ENCODE data around the gene NLGN1. TPM values are rescaled to one million over a fixed set of nuclear protein-coding genes. Genes with fewer than 3 reads are reported as not detected.

Gene NLGN1
- total and polyA plus RNA-seq, 9 of the 15 experiments (the other 6 are each of a cell fraction or from before 2014, with no cell fraction given), result under 0.01 to 0.01 TPM; not detected in 7

GRCh38 chr3:174278094-174278493 lies 880.5 kb downstream of the NLGN1 start:
- no TSS peak for BruUV-seq (replicated peaks)
- POLR2A ChIA-PET, result no interaction called here
- H3K4me3 ChIP-seq, result no peak overlapping the region
- no peak overlapping the region for H3K4me2 ChIP-seq (ENCODE audit: insufficient read depth, low read length)
- no peak overlapping the region for H2AFZ ChIP-seq (ENCODE audit: low read depth, low read length)
- in situ Hi-C loops (cut with MboI), result no loop called here
- no peaks in the 10 kb centered on the region for H3K27me3 ChIP-seq (ENCODE audit: control insufficient read depth in 2 of 2, insufficient read depth in 2 of 2, low read length in 2 of 2)
- no peak for FAIRE-seq
- no peak overlapping the region for H3K27ac ChIP-seq (ENCODE audit: extremely low read depth, low read depth, low read length)
- CTCF ChIA-PET (ENCODE audit: low intra/inter-chr PET ratio), result no interaction called here
- no peaks in the 10 kb centered on the region for H3K4me1 ChIP-seq (replicated peaks in 1 of 2; ENCODE audit: control insufficient read depth in 2 of 2, insufficient read depth in 2 of 2, low read length in 2 of 2)
- no peaks in the 10 kb centered on the region for H3K79me2 ChIP-seq (ENCODE audit: control insufficient read depth, insufficient read depth, low read length)
- H3K9ac ChIP-seq (ENCODE audit: insufficient read depth in 1 of 2, low read depth in 2 of 2, low read length in 2 of 2), result no peak overlapping the region
- no peaks in the 10 kb centered on the region for H3K9me1 ChIP-seq (ENCODE audit: control insufficient read depth, insufficient read depth, low read length)
- no peaks in the 10 kb centered on the region for H4K20me1 ChIP-seq (replicated peaks; ENCODE audit: control insufficient read depth, insufficient read depth, low read length)
- no peaks in the 10 kb centered on the region for H3K9me3 ChIP-seq (replicated peaks; ENCODE audit: control insufficient read depth, insufficient read depth, low read depth, low read length)
- intact Hi-C loops (cut with micrococcal nuclease), result no loop called here
- 0% methylated on average over 1 of the region's 1 CpG for WGBS (ENCODE audit: insufficient coverage, low coverage, missing lambda C conversion rate)
- no peak for ATAC-seq
- no peaks in the 10 kb centered on the region for H3K36me3 ChIP-seq (ENCODE audit: control insufficient read depth, insufficient read depth, low read length)
- no peak for DNase-seq (ENCODE audit: extremely low read depth in 1 of 4, low spot score in 3 of 4)
- TF ChIP-seq ZNF778 (CRISPR knock-in tag; IDR thresholded peaks at IDR 0.05) (no peak), ZNF57 (CRISPR knock-in tag; IDR thresholded peaks at IDR 0.05) (no peak), E2F8 (IDR thresholded peaks at IDR 0.05; ENCODE audit: low read depth, partially characterized antibody) (no peak), KAT2B (IDR thresholded peaks at IDR 0.05; ENCODE audit: low read depth, low read length) (no peak), ELK3 (CRISPR knock-in tag; IDR thresholded peaks at IDR 0.05) (no peak), SMAD1 (IDR thresholded peaks at IDR 0.05; ENCODE audit: low read depth, low read length, partially characterized antibody) (no peak), SOX6 (IDR thresholded peaks at IDR 0.05) (no peak), IFI16 (CRISPR knock-in tag; IDR thresholded peaks at IDR 0.05) (no peak), ZBTB49 (CRISPR knock-in tag; IDR thresholded peaks at IDR 0.05; ENCODE audit: borderline replicate concordance) (no peak), ZNF449 (CRISPR knock-in tag; IDR thresholded peaks at IDR 0.05) (no peak), CXXC5 (CRISPR knock-in tag; IDR thresholded peaks at IDR 0.05) (no peak), CCAR2 (IDR thresholded peaks at IDR 0.05; ENCODE audit: low read depth, low read length) (no peak), SMARCE1 (IDR thresholded peaks at IDR 0.05) (no peak), ZNF282 (CRISPR knock-in tag; IDR thresholded peaks at IDR 0.05) (no peak), IRF2 (CRISPR knock-in tag; IDR thresholded peaks at IDR 0.05) (no peak)
